GM12872 (cell line): Measurements from ENCODE around the gene SVIP.

Source experiments
- CTCF ChIP-seq: IDR thresholded peaks from 3 replicates; pipeline ENCODE4 v1.5.1; 2011; ENCODE audit warnings: low read depth, mild to moderate bottlenecking, low read length, moderate library complexity; ENCODE audit not compliant: insufficient read depth

The SVIP gene

DNA sequence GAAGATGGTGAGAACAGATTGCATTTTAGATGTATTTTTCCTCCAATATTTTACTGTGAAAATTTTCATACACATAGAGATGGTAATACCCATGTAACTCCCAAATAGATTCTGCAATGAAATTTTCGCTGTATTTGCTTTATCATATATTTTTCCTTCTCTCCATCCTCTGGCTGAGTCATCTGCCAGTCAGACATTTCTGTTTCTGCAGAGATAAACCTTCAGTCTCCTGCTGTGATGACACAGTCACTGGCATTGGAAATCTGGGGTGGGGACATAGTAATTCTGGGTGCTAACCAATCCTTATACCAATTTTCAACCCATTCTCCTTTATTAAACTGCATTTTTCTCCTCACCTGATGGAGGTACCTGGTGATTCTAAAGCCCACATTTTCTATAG, 33.7 kb downstream of the SVIP start:
- TF ChIP-seq CTCF: no peak

GRCh38 chr11:22792497-22792896, 37.1 kb downstream of the SVIP start:
- TF ChIP-seq CTCF: no peak

GRCh38 chr11:22787551-22788162, 41.9 kb downstream of the SVIP start:
- peak; percentile 58; the same call in 2 of the 3 replicates for TF ChIP-seq CTCF

GRCh38 chr11:22787055-22787454, 42.5 kb downstream of the SVIP start:
- no peak for TF ChIP-seq CTCF

GRCh38 chr11:22786475-22786874, 43.1 kb downstream of the SVIP start:
- no peak for TF ChIP-seq CTCF

DNA sequence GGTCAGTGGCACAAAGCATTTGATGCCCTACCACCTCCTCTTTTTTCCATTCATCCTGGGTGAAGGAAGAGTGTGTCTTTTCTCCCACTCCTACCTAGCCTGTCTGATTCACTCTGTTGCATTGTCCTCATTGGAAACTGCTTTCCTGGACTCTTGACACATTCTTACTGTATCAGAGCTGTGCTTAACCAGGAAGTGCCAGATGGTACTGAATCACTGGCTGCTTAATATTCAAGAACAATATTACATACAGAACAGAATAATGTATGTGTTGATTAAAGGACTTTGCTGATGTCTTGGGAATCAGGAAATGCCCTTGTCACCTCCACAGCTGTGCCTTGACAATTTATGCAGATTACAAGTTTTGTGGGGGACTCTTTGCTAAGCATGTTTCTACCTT, 44.4 kb downstream of the SVIP start:
- TF ChIP-seq CTCF: no peak

DNA sequence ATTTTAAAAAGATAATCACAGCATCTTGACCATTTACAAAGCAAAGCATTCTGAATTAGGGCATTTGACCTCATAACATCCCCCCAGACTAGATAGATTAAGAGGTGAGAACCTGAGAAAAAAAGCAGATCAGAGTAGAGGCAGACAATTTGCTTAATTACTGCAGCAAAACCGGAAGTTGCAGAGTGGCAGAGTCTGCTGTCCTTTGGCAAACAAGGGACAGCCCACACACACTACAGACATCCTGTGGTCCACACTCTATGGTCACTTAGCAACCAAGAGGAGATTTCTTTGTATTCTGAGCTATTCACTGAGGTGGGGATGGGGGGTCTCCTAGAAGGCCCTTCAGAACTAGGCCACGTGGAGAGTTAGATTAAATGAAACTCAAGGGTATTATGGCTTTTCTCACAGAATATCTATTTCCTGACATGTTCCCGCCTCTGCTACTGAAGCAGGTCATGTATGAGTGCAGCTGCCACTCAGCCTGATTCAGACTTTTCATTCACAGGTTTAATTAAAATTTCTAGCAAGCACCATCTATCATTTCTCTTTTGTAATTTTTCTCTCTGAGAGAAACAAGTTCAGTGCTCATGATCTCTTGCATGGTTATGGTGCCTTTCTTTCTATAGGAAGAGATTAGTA, 48.5 kb downstream of the SVIP start:
- no peak for TF ChIP-seq CTCF
